Panc1 (cell line): Measurements from ENCODE around the gene SPECC1L. TPM values are rescaled to one million over a fixed set of nuclear protein-coding genes. Genes with fewer than 3 reads are reported as not detected.
A peak's percentile ranks its signal among the peaks of the same experiment; 100 is the strongest.
"Not testable (repeated sequence)": the region's sequence is repeated elsewhere in the genome, so short reads cannot be mapped to it uniquely, and the experiment has no call there.

Source experiments
- ATAC-seq: fragments of 200-7000 bp; cut with Tn5 transposase; 2 replicates; pipeline ENCODE4 v1.9.1; 2020; ENCODE audit warnings: mild to moderate bottlenecking, moderate library complexity
- BruUV-seq: library from RNA; stranded (reverse); fragments of 400-500 nt; replicated peaks from 2 replicates; lab custom pipeline; 2021; lab: Mats Ljungman, UMichigan
- CTCF ChIA-PET: fragments of 300-600 bp; sonication (Branson Sonifier 250); formaldehyde crosslinking; loops from one replicate; lab custom pipeline; 2022; ENCODE audit warnings: antibody characterized with exemption; lab: Charles Lee
- POLR2A ChIA-PET: fragments of 300-600 bp; sonication (Branson Sonifier 250); formaldehyde crosslinking; loops from one replicate; lab custom pipeline; 2022; ENCODE audit warnings: antibody characterized with exemption; lab: Charles Lee
- DNase-seq: peaks from one replicate; pipeline ENCODE4 v3.0.0-alpha.2; 2010; ENCODE audit warnings: low read depth, low spot score
- H3K27ac ChIP-seq: 2 replicates; pipeline ENCODE4 v1.5.1; 2011; ENCODE audit warnings: mild to moderate bottlenecking, low read length, inconsistent platforms
- H3K27me3 ChIP-seq: fragments of 200-500 bp; sonication (Bioruptor generic); 2 replicates; pipeline ENCODE4 v1.6.0; 2014; ENCODE audit warnings: low read length, inconsistent platforms; ENCODE audit not compliant: control insufficient read depth, insufficient read depth
- H3K36me3 ChIP-seq: fragments of 200-500 bp; sonication (Bioruptor generic); 2 replicates; pipeline ENCODE4 v1.5.1; 2014; ENCODE audit warnings: inconsistent platforms, mild to moderate bottlenecking, low read length, moderate library complexity; ENCODE audit not compliant: control insufficient read depth, insufficient read depth
- H3K4me1 ChIP-seq: 2 replicates; pipeline ENCODE4 v1.5.1; 2011; ENCODE audit warnings: inconsistent platforms, mild to moderate bottlenecking, low read length, moderate library complexity; ENCODE audit not compliant: control insufficient read depth, insufficient read depth
- H3K4me3 ChIP-seq, 2 experiments: 2 replicates each; pipeline ENCODE4 v1.5.1; 2011 to 2012; ENCODE audit warnings: low read depth in 2 of 2, low read length in 2 of 2, mild to moderate bottlenecking in 2 of 2, inconsistent platforms in 1 of 2, moderate library complexity in 1 of 2
- H3K9me3 ChIP-seq: fragments of 200-500 bp; sonication (Bioruptor generic); 2 replicates; pipeline ENCODE4 v1.5.1; 2014; ENCODE audit warnings: low read depth, mild to moderate bottlenecking, inconsistent platforms, low read length, moderate library complexity; ENCODE audit not compliant: control insufficient read depth, insufficient read depth
- CTCF ChIP-seq: fragments of 450-650 bp; IDR thresholded peaks from 2 replicates; pipeline ENCODE4 v1.5.1; 2017; ENCODE audit warnings: mild to moderate bottlenecking
- POLR2AphosphoS5 ChIP-seq: IDR thresholded peaks from 2 replicates; pipeline ENCODE4 v1.6.1; 2012; ENCODE audit warnings: mild to moderate bottlenecking, low read depth, low read length, moderate library complexity
- REST ChIP-seq, 2 experiments: IDR thresholded peaks; 2 replicates each; pipeline ENCODE4 v1.6.1; 2011 to 2012; ENCODE audit warnings: low read depth in 2 of 2, control low read depth in 1 of 2, low read length in 1 of 2, mild to moderate bottlenecking in 1 of 2, moderate library complexity in 1 of 2; ENCODE audit not compliant: insufficient read depth in 1 of 2
- SIN3A ChIP-seq: IDR thresholded peaks from 2 replicates; pipeline ENCODE4 v1.6.1; 2012; ENCODE audit warnings: low read depth, mild to moderate bottlenecking, low read length, moderate library complexity, borderline replicate concordance; ENCODE audit not compliant: insufficient read depth
- TCF7L2 ChIP-seq: IDR thresholded peaks from 2 replicates; pipeline ENCODE4 v1.6.1; 2011; ENCODE audit warnings: mild to moderate bottlenecking, low read depth, low read length, inconsistent platforms
- in situ Hi-C: cut with HindIII; loops from 2 replicates; pipeline ENCODE4 v1.10.0; 2016; ENCODE audit warnings: low sequenced_read_pairs, low pct_unique_long_range_greater_than_20kb
- intact Hi-C: fragments of 100-400 bp; cut with micrococcal nuclease; formaldehyde crosslinking; loops from one replicate; pipeline ENCODE4 v1.10.0; 2022; ENCODE audit not compliant: unreplicated experiment
- total RNA-seq: library from RNA; stranded (reverse); gene quantifications from one replicate; pipeline ENCODE4 v1.2.1, GENCODE V29; 2021; ENCODE audit not compliant: unreplicated experiment

The SPECC1L gene
- total RNA-seq, 1 experiment from 2014 or later: 43.3 TPM

GRCh38 chr22:24236656-24237055, 34.0 kb upstream of the SPECC1L start:
- CTCF ChIA-PET: no interaction called here
- BruUV-seq: no TSS peak

GRCh38 chr22:24238101-24238694, 32.4 kb upstream of the SPECC1L start:
- DNase-seq, H3K27me3 ChIP-seq, H3K4me1 ChIP-seq, in situ Hi-C loops, H3K4me3 ChIP-seq, intact Hi-C loops, BruUV-seq, CTCF ChIA-PET, H3K36me3 ChIP-seq, ATAC-seq, H3K27ac ChIP-seq, H3K9me3 ChIP-seq: not testable (repeated sequence)
- POLR2A ChIA-PET: interaction anchor here (0.7 kb wide), 1 partner anchor 48 kb away, joined by 5 read pairs; no protein-coding TSS in a partner anchor

More at GRCh38 chr22:24236656-24237055, 34.0 kb upstream of the SPECC1L start:
- Histone ChIP-seq H3K36me3 (no peaks in the 10 kb centered on the region), H3K4me1 (no peaks in the 10 kb centered on the region), H3K9me3 (no peaks in the 10 kb centered on the region), H3K4me3 (no peak overlapping the region), H3K27ac (no peak overlapping the region), H3K27me3 (no peaks in the 10 kb centered on the region)
- POLR2A ChIA-PET: no interaction called here
- DNase-seq (no peak), ATAC-seq (no peak)
- in situ Hi-C loops: no loop called here
- TF ChIP-seq SIN3A (no peak), TCF7L2 (no peak), POLR2AphosphoS5 (no peak), REST (IDR thresholded peaks at IDR 0.05; ENCODE audit: insufficient read depth in 1 of 2, low read depth in 2 of 2, low read length in 1 of 2) (no peak), CTCF (no peak)
- intact Hi-C loops: no loop called here

GRCh38 chr22:24240381-24240780, 30.2 kb upstream of the SPECC1L start:
- Histone ChIP-seq H3K27me3 (no peaks in the 10 kb centered on the region), H3K36me3 (no peaks in the 10 kb centered on the region), H3K9me3 (no peaks in the 10 kb centered on the region), H3K4me3 (no peak overlapping the region), H3K27ac (peak overlapping the region; percentile 44; the same call in 1 of the 2 replicates), H3K4me1 (peaks cover 8% of the 10 kb centered on the region)
- no TSS peak for BruUV-seq
- ATAC-seq: no peak
- TF ChIP-seq SIN3A (no peak), POLR2AphosphoS5 (no peak), REST (IDR thresholded peaks at IDR 0.05; ENCODE audit: insufficient read depth in 1 of 2, low read depth in 2 of 2, low read length in 1 of 2) (no peak), CTCF (no peak), TCF7L2 (no peak)
- in situ Hi-C loops: no loop called here
- POLR2A ChIA-PET: interaction anchor here (0.7 kb wide), 1 partner anchor 453 kb away, joined by 3 read pairs; no protein-coding TSS in a partner anchor
- DNase-seq: no peak
- CTCF ChIA-PET: interaction anchor here (1.3 kb wide), 1 partner anchor 50 kb away, joined by 3 read pairs; no protein-coding TSS in a partner anchor
- intact Hi-C loops: no loop called here
